GM19240 (cell line): Measurements from ENCODE around the gene RPS15A.
A peak's percentile ranks its signal among the peaks of the same experiment; 100 is the strongest.

Experiments
- DNase-seq: peaks from one replicate; pipeline ENCODE4 v3.0.0; 2011; ENCODE audit warnings: low spot score; ENCODE audit not compliant: insufficient read length

RPS15A gene

DNA sequence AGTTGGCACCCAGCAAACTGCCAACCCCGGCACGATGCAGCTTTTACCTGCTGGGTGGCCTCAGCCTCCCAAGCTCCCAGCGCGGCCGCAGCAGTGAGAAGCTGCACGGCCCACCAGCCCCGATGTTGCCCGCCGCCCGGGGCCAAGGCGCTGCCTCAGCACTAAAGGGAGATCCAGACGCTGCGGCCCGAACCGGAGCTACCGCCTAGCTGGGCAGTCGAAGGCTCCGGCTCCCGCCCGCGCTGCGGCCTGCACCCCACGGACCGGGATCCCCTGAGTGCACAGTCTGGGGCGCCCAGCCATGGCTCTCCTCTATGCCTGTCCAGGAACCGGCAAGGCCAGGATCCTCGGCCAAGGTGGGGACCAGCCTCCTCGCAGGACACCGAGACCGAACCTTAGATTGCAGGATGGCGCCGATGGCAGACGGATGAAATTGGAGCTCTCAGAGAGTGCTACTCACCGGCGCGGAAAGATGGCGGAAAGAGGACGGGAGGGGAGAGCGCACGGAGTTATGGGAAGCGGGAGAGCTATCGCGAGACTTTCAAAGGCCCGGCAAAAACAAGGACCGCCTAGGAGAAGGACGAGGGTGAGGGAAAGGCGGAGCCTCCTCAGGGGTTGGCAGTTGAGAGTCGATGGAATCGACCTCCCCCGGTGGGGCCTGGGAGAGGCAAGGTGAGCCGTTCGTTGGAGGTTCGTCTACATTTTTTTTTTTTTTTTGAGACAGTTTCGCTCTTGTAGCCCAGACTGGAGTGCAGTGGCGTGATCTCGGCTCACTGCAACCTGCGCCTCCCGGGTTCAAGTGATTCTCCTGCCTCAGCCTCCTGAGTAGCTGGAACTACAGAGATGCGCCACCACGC, at the start of gene RPS15A:
Gene RPS15A (minus strand): TSS at position 485 of the 857 bp plus-strand sequence. CDS start 1,221 bp downstream, outside the sequence.
- peak; percentile 69 for DNase-seq

DNA sequence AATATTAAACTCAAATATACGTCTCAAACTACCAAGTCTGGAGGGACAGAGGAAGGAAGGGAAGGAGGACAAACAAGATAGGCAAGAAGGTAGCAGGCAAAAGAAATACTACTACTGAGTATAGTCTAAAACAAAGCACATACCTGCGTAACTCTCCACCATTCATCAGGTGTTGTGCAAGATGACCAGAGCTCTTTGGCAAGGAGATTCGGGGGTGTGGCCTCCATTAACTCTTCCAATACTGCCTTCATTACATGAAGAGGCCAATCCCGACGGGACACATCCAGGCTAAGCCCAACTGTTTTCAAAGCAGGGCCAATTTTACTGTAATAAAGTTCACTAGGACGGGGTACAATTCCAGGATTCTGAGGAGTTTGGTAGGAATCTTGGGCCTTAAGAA, 49.4 kb upstream of the RPS15A start:
- no peak for DNase-seq

DNA sequence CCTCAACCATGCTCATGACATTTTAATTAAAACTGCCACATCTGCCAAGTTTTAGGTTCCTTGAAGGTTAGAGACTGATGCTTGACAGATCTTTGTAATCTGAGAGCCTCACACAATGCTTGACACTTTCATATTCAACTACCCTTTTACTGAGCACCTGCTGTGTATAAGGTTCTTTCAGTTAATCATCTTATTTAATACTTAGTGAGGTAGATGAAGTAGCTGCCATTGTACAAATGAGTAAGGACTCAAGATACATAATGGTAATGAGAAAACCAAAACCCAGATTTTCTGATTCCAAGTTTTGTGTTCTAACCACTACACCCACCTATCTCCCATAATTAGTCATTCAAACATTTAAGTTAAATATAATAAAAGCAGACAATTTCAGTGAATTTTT, 46.6 kb upstream of the RPS15A start:
- DNase-seq = no peak

DNA sequence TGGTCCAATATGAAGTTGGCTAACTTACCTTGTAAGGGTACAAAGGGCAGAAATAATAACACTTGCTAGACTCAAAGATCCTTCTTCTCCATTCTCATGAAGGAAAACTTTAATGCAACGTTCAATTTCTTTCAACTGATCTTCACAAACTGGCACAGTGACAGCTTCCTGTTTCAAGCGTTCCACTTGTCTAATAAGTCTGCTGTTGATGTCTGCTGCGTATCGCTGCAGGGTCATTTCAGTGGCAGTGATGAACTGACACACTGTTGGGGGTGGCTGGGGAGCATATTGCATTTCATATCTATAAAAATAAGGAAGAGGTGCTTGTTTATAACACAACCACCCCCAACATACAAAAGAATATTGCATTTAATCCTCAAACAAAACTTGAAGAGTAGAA, 44.7 kb upstream of the RPS15A start:
- DNase-seq = no peak

DNA sequence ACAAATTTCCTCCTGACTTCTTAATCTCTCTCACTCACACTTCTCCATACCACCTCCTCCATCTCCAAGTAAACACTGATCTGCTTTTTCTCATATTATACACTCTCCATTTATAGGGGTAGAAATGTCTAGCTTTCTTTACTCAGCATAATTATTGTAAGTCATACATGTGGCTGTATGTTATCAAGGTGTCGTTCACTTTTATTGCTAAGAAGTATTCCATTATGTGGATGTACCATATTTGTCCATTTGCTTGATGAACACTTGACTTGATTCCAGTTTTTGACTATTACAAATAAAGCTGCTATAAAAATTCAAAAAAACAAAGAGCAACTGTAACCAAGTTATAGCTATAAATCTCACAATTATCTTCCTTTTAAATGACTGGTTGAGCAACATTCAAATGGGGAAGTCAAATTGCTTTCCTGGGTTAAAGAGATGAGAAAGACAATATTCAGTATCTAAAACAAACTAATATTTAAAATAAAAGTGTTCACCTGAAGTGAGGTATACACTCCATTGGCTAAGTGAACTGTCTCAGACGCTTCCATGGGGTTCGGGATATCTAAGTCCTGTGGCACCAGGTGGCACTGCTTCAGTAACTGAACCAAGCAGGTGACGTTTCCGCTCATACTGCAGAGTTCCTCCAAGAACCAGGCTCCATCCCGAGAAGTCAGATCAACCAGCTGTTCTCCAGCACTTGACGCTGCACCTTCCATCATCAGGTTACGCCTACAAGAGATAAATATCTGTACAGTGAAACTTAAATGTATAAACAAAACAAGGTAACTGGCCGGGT, 43.8 kb upstream of the RPS15A start:
- no peak for DNase-seq

DNA sequence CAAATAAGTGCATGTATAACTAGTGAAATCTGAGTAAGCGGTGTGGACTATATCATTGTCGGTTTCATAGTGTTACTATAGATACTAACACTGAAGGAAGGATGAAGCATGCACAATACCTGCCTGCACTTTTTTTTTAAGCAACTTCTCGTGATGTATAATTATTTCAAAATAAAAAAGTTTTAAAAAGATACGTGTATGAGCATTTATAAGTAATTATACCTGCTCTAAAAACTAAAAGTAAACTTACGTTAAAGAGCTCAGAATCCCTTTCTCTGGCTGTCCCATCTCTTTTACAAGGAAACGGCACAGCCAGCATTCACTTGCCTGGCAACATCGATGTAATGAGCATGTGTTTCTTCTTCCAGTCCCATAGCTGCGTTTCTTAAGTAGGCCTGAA, 42.5 kb upstream of the RPS15A start:
- DNase-seq = no peak

DNA sequence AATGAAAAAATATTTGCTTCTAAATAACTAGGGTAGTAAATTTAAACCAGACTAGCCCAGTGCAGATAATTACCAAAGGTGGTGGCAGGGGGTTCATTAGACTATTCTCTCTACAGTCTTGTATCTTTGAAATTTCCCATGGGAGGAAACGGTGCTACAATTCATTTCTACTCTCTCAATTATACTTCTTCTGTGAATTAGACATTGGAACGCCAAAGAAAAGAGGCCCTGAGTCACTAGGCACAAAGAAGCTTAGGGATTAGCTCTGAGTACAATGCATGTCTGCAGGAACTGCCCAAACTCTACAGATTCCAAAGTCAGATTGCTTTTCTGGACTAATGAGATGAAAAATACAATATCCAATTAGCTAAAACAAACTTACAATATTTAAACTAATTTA, 41.9 kb upstream of the RPS15A start:
- DNase-seq = no peak

DNA sequence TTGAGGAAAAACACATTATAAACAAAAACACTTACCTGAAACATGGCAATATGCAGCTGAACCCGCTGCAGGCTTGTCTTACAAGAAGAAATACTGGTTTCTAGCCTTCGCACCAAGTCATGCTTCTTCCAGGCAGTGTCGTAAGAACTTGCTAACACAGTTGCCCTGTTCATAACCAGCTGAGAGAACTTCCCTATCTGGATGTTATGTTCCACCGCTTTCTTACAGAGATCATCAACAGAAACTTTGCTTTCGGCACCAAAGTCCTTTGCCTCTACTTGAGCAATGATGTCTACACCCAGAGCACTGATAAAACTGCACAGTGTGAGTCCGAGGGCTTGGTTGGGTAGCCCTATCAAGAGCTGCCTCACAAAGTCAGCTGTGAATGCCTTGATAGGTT, 39.1 kb upstream of the RPS15A start:
- DNase-seq = no peak

DNA sequence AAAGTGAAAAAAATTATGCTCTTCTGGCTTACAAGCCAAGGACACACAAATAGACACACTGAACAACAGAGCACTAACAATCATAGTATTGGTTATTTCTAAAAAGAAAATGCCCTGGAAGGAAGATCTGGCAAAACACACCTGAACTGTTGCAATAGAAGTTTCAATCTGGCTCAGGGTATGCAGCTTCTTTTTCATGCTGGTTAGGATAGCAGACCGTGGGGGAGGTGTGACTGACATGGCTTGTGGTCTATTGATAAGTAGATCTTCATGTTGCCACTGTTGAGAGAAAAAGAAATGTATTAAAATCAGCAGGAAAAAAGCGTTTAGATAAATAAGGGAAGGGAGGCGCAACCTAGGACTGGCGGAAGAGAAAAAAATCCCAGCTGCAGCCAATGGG, 37.8 kb upstream of the RPS15A start:
- DNase-seq = no peak

DNA sequence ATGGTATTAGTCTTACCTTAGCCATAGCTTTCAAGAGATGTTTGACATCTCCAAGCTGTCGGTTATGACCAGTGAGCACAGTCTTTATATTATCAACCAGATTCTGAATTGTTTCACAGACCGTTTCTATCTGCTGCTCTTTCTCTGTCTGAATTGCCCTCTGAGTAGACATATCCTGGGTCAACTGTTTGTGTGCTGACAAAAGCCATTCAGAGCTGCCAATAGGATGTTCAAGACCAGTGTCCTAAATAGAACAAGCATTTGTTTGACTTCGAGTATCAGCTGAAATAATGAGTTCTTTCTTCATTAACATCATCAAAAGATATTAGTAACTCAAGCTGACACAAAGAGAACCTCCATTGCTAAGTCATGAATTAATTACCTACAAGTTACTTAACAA, 26.2 kb upstream of the RPS15A start:
- DNase-seq = no peak

DNA sequence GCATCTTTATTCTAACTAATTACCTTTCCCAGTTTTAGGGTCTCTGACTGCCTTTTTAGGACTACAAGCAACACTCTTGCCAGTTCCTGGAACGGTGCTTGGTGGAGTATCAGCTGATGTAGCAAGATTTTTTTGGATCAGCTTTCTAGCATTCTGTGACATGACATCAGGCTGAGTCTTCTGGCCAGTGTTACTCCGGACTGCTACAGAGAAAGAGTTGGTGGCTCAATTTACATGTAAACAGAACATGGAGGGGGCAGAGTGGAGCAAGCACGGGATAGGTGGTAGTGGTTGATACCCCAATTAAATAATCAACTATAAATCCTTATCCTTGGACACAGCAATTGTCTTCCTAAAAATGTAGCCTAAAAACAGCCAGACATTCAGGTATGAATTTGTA, 21.8 kb upstream of the RPS15A start:
- no peak for DNase-seq

DNA sequence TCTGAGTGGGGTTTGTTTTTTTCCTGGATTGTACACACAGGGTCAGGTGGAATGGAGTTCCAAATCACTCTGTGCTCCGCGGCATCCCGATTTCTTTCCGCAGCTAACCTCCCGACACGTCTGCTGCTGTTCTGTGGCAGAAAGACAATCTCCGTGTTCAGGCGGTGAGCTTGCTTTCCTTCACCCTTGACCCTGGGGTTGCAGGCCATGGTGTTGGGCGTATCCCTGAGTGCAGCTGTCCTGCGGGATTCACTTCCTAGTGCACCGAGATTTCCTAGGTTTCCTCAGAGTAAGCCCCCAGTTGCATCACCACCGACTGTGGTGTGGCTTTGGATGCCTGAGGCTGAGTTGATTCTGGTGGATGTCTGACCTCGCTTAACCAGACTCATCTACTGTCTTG, 19.0 kb upstream of the RPS15A start:
- no peak for DNase-seq

DNA sequence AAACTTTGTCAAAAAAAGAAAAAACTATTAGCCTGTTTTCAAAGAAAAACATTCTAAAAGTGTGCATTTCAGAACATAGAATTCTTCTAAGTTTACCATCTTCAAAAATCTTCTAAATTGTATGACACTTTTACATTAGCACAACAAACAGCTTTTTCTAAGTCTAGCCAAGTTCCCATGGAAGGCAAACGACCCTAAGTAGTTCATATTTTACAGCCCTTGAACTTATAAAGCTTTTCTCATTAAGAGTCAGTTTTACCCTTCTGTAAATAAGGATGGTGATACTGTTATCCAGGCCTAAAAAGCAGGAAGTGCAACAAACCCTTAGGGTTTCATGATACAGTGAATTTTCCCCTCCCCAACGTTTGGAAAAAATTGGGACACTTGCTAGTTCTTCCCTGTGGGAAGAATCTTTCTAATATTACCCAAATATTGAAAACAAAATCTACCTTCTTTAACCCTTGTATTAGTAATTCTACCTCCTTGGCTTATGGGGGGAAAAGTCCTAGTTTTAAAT, 15.2 kb upstream of the RPS15A start:
- no peak for DNase-seq

DNA sequence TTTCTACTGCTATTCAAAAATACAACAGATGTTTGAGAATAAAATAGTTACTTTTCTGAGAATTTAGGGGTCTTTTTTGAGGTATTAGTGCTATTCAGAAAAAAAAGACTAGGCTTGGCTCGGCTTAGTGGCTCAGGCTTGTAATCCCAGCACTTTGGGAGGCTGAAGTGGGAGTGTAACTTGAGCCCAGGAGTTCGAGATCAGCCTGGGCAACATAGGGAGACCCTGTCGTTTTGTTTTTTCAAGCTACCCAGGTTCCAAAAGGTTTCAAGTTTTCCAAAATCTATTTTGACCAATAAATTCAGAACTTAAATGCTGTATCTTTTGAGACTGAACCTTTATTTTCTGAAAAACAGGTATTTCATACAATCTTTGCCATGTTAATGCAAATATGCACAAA, 14.4 kb upstream of the RPS15A start:
- no peak for DNase-seq

DNA sequence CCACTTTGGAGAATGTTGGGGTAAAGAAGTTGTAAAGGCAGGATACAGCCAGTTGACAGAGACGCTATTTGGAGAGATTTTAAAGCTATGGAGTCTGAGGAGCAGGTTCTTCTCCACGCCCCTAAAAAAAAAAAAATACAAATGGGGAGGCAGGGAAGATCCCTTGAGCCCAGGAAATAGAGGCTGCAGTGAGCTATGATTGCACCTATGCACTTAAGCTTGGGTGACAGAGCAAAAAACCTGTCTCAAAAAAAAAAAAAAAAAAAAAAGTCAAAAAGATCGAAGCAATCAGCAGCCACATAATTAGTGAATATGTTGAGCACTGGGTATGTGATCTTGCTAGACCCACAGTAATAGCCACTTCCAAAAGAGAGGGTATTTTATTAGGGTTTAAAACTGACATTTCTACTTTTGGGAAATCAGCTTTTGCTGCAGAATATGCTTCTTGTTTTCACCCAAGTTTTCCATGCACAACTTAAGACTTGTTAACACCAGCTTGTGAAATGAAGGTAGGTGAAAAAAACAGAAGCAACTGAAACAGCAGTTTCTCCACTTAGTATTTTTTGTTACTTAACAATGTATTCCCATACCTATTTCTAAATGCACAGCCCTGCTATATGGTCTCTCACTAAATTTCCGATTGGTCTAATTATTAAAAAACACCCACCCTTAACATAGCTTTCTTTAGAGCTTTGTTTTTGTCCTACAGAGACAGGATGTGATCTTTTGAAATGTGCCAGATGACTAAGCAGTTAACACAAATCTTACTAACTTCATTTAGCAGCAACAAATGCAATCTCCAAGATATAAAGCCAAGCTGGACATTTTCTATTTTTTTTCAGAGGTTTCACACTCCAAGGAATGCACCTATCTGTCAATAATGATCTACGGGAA, 13.7 kb upstream of the RPS15A start:
- no peak for DNase-seq

DNA sequence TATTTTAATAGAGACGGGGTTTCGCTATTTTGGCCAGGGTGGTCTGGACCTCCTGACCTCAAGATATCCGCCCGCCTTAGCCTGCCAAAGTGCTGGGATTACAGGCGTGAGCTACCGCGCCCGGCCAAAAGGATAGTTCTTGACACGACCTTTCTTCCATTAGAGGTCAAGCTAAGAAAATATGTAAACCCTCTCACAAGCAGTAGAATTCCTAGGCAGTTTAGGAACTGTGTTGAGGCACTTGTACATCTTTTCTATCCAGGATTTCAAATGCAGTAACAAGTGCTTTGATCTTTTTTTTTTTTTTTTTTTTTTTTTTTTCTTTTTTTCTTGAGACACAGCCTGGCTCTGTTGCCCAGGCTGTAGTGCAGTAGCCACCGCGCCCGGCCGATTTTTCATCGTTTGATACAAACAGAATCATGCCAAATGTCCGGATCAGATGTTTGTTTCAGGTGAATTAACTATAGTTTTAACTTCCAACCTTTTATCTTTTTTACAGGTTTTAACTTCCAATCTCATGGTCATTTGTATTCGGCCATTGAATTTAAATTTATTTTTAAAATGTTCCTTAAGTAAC, 12.7 kb upstream of the RPS15A start:
- DNase-seq = no peak

DNA sequence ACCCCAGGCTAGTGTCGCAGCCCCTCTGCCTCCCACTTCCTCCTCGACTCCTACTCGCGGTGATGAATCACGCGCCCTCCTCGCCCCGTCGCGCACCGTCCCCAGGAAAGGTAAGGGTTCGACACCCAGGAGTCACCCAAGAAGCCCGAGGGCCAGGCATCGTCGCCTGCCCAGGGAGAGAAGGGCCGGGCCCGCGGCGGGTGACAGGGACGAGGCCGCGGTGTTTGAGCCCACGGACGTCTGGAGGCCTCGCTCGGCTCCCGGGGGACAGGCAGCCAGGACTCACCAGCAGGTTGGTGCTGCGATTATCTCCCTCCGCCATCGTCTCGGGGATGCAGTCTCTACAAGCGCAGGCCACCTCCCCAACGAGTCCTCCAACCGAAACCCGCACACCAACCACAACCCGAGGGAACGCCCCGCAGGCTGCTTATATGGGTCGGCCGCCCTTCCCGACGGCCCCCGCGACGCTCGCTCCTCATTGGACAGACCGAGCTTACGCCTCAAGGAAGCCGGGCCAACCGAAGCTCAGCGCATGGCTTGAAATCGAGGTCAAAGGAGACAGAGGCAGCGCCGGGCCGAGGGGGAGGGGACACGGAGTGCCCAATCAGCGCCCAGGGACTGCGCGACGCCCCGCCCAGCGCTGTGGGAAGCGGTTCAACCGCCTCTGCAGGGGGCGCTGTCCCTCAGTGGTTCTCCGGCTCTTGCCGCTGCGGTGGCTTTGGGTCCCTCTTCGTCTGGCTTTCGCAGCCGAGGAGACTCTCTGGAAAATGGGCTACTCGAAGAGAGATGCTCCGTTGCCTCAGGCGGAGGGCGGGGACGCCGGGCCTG, 11.2 kb upstream of the RPS15A start, which contains the start of gene ARL6IP1:
Gene ARL6IP1 (minus strand): TSS at position 405 of the 828 bp plus-strand sequence. CDS start 83 bp downstream, at position 322.
- peak; percentile 75 for DNase-seq

DNA sequence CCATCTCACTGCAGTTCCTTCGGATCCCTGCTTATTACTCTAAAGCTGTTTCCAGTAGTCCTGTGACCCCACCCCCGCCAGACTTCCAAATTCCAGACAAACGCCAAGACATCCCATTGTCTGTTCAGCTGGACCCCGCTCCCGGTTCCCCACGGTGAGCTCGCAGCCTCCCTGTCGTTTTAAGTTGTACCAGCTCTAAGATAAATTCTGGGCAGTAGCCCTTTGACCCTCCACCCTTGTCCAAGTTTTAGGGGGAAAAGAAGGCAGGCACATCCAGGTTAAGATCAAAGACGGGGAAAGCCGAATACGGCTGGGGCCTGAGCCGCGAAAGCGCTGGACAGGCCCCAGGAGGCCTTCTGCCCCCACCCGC, 10.6 kb upstream of the RPS15A start:
- DNase-seq = no peak

DNA sequence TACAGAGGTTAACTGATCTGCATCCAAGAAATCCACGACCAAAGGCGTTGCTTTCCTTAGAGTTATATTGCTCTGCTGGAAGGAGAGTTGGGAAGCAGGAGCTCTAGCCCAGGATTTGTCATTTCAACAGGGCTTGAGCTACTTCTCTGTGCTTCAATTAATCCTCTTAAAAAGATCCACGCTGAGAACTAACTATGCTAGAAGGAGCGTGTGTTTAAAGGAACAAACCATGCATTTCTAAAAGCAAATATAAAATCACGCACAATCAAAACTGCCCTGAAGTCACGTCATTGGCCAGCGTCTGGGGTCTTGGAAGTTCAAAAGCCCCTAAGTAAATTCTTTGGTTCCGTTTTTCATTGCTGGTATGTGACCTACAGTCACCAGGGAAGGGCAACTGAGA, 10.2 kb upstream of the RPS15A start:
- no peak for DNase-seq

DNA sequence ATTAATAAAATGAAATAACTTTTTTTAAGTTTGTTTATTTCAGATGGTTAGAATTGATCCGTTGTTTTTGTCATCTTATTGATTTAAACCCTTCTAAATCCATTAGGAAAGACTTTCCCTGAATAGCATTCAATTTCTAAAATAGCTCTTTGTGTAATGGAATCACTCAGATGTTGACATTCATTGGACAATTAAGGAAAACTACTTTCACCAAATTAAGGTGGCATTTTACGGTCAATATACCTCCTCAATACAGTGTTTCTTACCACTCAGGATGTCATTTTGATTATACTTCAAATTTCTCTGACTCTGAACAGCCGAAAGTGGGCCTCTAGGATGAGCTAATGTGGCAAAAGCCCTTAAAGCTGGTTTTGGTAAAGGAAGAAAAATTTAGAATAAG, 9.4 kb upstream of the RPS15A start:
- no peak for DNase-seq
